Parathyroid adenoma (tissue), 2 donors: ENCODE results near the gene TMEM150A.

Source experiments
- H2AFZ ChIP-seq: fragments of 300-600 bp; sonication (generic); one replicate; pipeline ENCODE4 v1.7.0; 2017; ENCODE audit warnings: antibody characterized with exemption, mild to moderate bottlenecking
- H3K27ac ChIP-seq: fragments of 300-600 bp; sonication (generic); one replicate; pipeline ENCODE4 v1.7.0; 2017
- H3K27me3 ChIP-seq: fragments of 300-600 bp; sonication (generic); one replicate; pipeline ENCODE4 v1.7.0; 2017; ENCODE audit warnings: low read length; ENCODE audit not compliant: control insufficient read depth, insufficient read depth
- H3K36me3 ChIP-seq: fragments of 300-600 bp; sonication (generic); one replicate; pipeline ENCODE4 v1.7.0; 2017; ENCODE audit warnings: low read length; ENCODE audit not compliant: control insufficient read depth, insufficient read depth
- H3K4me1 ChIP-seq: fragments of 300-600 bp; sonication (generic); one replicate; pipeline ENCODE4 v1.7.0; 2017; ENCODE audit warnings: control low read depth
- H3K4me2 ChIP-seq: fragments of 300-600 bp; sonication (generic); one replicate; pipeline ENCODE4 v1.7.0; 2017; ENCODE audit warnings: low read length
- H3K4me3 ChIP-seq: fragments of 300-600 bp; sonication (generic); one replicate; pipeline ENCODE4 v1.7.0; 2017; ENCODE audit warnings: low read depth, low read length
- H3K79me2 ChIP-seq: fragments of 300-600 bp; sonication (generic); one replicate; pipeline ENCODE4 v1.7.0; 2017; ENCODE audit warnings: control low read depth
- H3K9ac ChIP-seq: fragments of 300-600 bp; sonication (generic); one replicate; pipeline ENCODE4 v1.7.0; 2017; ENCODE audit warnings: mild to moderate bottlenecking
- H3K9me3 ChIP-seq: fragments of 300-600 bp; sonication (generic); one replicate; pipeline ENCODE4 v1.7.0; 2017; ENCODE audit warnings: low read length; ENCODE audit not compliant: control insufficient read depth
- CTCF ChIP-seq: fragments of 300-600 bp; sonication (generic); IDR thresholded peaks from one replicate; pipeline ENCODE4 v1.7.0; 2017; ENCODE audit warnings: antibody characterized with exemption, mild to moderate bottlenecking
- donor health status: primary hyperparathyroidism.

Gene TMEM150A

GRCh38 chr2:85644909-85645308 lies 42.4 kb upstream of the TMEM150A start:
- Histone ChIP-seq H3K79me2 (no peaks in the 10 kb centered on the region), H3K9ac (no peak overlapping the region), H3K4me1 (no peaks in the 10 kb centered on the region), H3K27me3 (no peaks in the 10 kb centered on the region), H3K4me3 (no peak overlapping the region), H2AFZ (no peak overlapping the region), H3K36me3 (no peaks in the 10 kb centered on the region), H3K27ac (no peak overlapping the region), H3K4me2 (no peak overlapping the region), H3K9me3 (no peaks in the 10 kb centered on the region)
- TF ChIP-seq CTCF, result no peak

- Histone ChIP-seq H3K4me1 (no peaks in the 10 kb centered on the region), H3K27ac (no peak overlapping the region), H3K9ac (no peak overlapping the region), H2AFZ (no peak overlapping the region), H3K27me3 (no peaks in the 10 kb centered on the region), H3K36me3 (no peaks in the 10 kb centered on the region), H3K9me3 (no peaks in the 10 kb centered on the region), H3K4me3 (no peak overlapping the region), H3K79me2 (no peaks in the 10 kb centered on the region), H3K4me2 (no peak overlapping the region)
- TF ChIP-seq CTCF, result no peak
Measured at GRCh38 chr2:85642725-85643124, 40.2 kb upstream of the TMEM150A start.

GRCh38 chr2:85635636-85636035 lies 33.1 kb upstream of the TMEM150A start:
- no peaks in the 10 kb centered on the region for H3K4me1 ChIP-seq
- no peak overlapping the region for H3K4me3 ChIP-seq
- H2AFZ ChIP-seq, result no peak overlapping the region
- H3K27me3 ChIP-seq, result no peaks in the 10 kb centered on the region
- no peak overlapping the region for H3K9ac ChIP-seq
- no peaks in the 10 kb centered on the region for H3K36me3 ChIP-seq
- peaks cover 7% of the 10 kb centered on the region for H3K79me2 ChIP-seq
- H3K4me2 ChIP-seq, result no peak overlapping the region
- no peak overlapping the region for H3K27ac ChIP-seq
- no peaks in the 10 kb centered on the region for H3K9me3 ChIP-seq
- no peak for TF ChIP-seq CTCF

- Histone ChIP-seq H3K4me1 (no peaks in the 10 kb centered on the region), H3K27me3 (no peaks in the 10 kb centered on the region), H3K4me2 (no peak overlapping the region), H3K79me2 (peaks cover 7% of the 10 kb centered on the region), H3K9me3 (no peaks in the 10 kb centered on the region), H3K9ac (no peak overlapping the region), H3K27ac (no peak overlapping the region), H3K4me3 (no peak overlapping the region), H2AFZ (no peak overlapping the region), H3K36me3 (no peaks in the 10 kb centered on the region)
- no peak for TF ChIP-seq CTCF
Measured at GRCh38 chr2:85635011-85635410, 32.5 kb upstream of the TMEM150A start.

- H3K36me3 ChIP-seq, result no peaks in the 10 kb centered on the region
- no peaks in the 10 kb centered on the region for H3K4me1 ChIP-seq
- no peaks in the 10 kb centered on the region for H3K9me3 ChIP-seq
- no peak overlapping the region for H2AFZ ChIP-seq
- H3K9ac ChIP-seq, result no peak overlapping the region
- no peak overlapping the region for H3K4me2 ChIP-seq
- H3K79me2 ChIP-seq, result peaks cover 7% of the 10 kb centered on the region
- H3K27me3 ChIP-seq, result no peaks in the 10 kb centered on the region
- TF ChIP-seq CTCF, result no peak
- no peak overlapping the region for H3K4me3 ChIP-seq
- no peak overlapping the region for H3K27ac ChIP-seq
Measured at GRCh38 chr2:85631316-85631715, 28.8 kb upstream of the TMEM150A start.
